Neural crest cell (in vitro differentiated cells): ENCODE results near the gene DNAH1. TPM values are rescaled to one million over a fixed set of nuclear protein-coding genes. Genes with fewer than 3 reads are reported as not detected.

Source experiments
- DNase-seq: peaks from one replicate; pipeline ENCODE4 v3.0.0; 2021; ENCODE audit warnings: low read depth, mixed read lengths, low spot score
- H3K27ac Mint-ChIP-seq: one replicate; pipeline ENCODE4 v1.8.0; 2021; ENCODE audit warnings: mild to moderate bottlenecking, mixed read lengths; ENCODE audit not compliant: unreplicated experiment
- H3K27me3 Mint-ChIP-seq: 2 replicates; pipeline ENCODE4 v1.8.0; 2021; ENCODE audit warnings: low read depth, mild to moderate bottlenecking, mixed read lengths
- H3K36me3 Mint-ChIP-seq: 2 replicates; pipeline ENCODE4 v1.8.0; 2021; ENCODE audit warnings: low read depth, mild to moderate bottlenecking, mixed read lengths
- H3K4me1 Mint-ChIP-seq: 2 replicates; pipeline ENCODE4 v1.8.0; 2021; ENCODE audit warnings: mixed read lengths
- H3K4me3 Mint-ChIP-seq: one replicate; pipeline ENCODE4 v1.8.0; 2021; ENCODE audit warnings: mild to moderate bottlenecking, mixed read lengths
- H3K9me3 Mint-ChIP-seq: 2 replicates; pipeline ENCODE4 v1.8.0; 2021; ENCODE audit warnings: mixed read lengths
- total RNA-seq: library from RNA; stranded (reverse); gene quantifications from 2 replicates; pipeline ENCODE4 v1.2.1, GENCODE V29; 2021
- TF ChIP-seq, protein P1 (sequence below): fragments of 200-600 bp; sonication (generic); conservative IDR thresholded peaks from 2 replicates; pipeline ENCODE4 v1.5.0; 2021; ENCODE audit warnings: antibody characterized with exemption, mild to moderate bottlenecking

Gene DNAH1
- total RNA-seq, 1 donor from 2014 or later: 3.2 TPM

DNA sequence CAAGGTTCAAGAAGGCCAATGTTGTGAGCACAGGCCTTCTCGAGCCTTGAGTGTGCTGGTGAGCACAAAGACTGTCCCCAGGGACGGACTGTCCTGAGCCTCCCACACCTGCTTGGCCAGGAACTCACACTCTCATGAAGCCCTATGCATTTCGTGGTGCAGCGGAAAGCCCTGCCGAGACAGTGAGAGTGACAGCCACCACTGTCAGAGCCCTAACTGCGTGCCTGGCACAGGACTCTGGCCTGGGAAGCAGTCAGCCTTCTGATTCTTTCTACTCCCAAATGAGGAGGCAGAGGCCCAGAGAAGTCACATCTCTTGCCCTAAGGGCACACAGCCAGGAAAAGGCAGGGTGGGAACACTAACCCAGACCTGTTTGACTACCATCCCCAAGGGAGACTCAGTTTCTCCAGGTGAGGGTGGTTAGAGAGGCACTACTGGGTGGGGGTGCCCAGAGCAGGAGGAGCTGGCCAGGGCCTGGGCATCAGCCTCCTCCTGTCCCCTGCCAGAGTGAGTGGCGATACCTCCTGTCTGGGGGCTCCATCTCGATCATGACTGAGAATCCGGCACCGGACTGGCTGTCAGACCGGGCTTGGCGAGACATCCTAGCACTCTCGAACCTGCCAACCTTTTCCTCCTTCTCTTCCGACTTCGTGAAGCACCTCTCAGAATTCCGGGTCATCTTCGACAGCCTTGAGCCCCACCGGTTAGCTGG, 78.0 kb downstream of the DNAH1 start:
- no peaks in the 10 kb centered on the region for H3K4me1 Mint-ChIP-seq
- no peak overlapping the region for H3K4me3 Mint-ChIP-seq
- peak overlapping the region; percentile 21 for H3K27ac Mint-ChIP-seq
- TF ChIP-seq, protein P1, sequence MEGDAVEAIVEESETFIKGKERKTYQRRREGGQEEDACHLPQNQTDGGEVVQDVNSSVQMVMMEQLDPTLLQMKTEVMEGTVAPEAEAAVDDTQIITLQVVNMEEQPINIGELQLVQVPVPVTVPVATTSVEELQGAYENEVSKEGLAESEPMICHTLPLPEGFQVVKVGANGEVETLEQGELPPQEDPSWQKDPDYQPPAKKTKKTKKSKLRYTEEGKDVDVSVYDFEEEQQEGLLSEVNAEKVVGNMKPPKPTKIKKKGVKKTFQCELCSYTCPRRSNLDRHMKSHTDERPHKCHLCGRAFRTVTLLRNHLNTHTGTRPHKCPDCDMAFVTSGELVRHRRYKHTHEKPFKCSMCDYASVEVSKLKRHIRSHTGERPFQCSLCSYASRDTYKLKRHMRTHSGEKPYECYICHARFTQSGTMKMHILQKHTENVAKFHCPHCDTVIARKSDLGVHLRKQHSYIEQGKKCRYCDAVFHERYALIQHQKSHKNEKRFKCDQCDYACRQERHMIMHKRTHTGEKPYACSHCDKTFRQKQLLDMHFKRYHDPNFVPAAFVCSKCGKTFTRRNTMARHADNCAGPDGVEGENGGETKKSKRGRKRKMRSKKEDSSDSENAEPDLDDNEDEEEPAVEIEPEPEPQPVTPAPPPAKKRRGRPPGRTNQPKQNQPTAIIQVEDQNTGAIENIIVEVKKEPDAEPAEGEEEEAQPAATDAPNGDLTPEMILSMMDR: no peak
- DNase-seq: no peak
- no peaks in the 10 kb centered on the region for H3K9me3 Mint-ChIP-seq
- H3K36me3 Mint-ChIP-seq: no peaks in the 10 kb centered on the region
- H3K27me3 Mint-ChIP-seq: no peaks in the 10 kb centered on the region

DNA sequence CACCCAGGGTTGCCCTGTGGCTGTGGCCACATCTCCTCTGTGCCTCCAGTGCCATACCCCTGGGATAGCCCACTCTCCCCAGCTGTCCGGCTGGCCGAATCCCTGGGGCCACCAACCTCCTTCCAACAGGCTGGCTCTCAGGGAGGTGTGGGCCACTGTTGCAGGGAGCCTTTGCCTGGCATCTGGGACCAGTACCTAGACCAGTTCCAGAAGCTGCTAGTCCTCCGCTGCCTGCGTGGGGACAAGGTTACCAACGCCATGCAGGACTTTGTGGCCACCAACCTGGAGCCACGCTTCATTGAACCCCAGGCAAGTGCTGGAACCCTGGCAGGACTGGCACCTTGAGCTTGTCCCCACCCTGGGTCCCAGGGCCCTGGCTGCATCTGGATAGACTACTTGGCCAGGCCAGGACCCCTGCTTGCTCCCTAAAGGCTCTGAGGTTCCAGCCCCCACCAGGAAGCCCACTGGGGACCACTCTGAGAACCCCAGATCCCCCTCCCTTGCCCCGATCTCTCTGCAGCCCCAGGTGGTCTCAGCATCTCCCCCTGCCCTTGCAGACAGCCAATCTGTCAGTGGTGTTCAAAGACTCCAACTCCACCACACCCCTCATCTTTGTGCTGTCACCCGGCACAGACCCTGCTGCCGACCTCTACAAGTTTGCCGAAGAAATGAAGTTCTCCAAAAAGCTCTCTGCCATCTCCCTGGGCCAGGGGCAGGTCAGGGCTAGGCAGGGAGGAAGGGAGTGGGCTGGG, 78.8 kb downstream of the DNAH1 start:
- Mint-ChIP-seq H3K27me3 (no peaks in the 10 kb centered on the region), H3K4me1 (no peaks in the 10 kb centered on the region), H3K4me3 (no peak overlapping the region), H3K27ac (no peak overlapping the region), H3K36me3 (no peaks in the 10 kb centered on the region), H3K9me3 (no peaks in the 10 kb centered on the region)
- TF ChIP-seq, protein P1: no peak
- DNase-seq: no peak

DNA sequence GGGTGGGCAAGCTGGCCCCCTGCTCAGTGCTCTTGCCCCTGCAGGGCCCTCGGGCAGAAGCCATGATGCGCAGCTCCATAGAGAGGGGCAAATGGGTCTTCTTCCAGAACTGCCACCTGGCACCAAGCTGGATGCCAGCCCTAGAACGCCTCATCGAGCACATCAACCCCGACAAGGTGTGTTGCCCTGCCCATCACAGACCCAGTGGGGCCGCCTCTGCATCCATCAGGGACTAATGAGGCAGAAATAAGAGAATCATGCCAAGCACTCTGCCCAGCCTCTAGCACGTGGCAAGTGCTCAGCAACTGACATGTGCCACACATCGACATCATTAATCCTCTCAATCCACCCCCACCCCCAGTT, 79.4 kb downstream of the DNAH1 start:
- no peak for DNase-seq
- TF ChIP-seq, protein P1: no peak
- no peaks in the 10 kb centered on the region for H3K27me3 Mint-ChIP-seq
- H3K9me3 Mint-ChIP-seq: no peaks in the 10 kb centered on the region
- no peak overlapping the region for H3K4me3 Mint-ChIP-seq
- no peak overlapping the region for H3K27ac Mint-ChIP-seq
- H3K36me3 Mint-ChIP-seq: no peaks in the 10 kb centered on the region
- no peaks in the 10 kb centered on the region for H3K4me1 Mint-ChIP-seq

DNA sequence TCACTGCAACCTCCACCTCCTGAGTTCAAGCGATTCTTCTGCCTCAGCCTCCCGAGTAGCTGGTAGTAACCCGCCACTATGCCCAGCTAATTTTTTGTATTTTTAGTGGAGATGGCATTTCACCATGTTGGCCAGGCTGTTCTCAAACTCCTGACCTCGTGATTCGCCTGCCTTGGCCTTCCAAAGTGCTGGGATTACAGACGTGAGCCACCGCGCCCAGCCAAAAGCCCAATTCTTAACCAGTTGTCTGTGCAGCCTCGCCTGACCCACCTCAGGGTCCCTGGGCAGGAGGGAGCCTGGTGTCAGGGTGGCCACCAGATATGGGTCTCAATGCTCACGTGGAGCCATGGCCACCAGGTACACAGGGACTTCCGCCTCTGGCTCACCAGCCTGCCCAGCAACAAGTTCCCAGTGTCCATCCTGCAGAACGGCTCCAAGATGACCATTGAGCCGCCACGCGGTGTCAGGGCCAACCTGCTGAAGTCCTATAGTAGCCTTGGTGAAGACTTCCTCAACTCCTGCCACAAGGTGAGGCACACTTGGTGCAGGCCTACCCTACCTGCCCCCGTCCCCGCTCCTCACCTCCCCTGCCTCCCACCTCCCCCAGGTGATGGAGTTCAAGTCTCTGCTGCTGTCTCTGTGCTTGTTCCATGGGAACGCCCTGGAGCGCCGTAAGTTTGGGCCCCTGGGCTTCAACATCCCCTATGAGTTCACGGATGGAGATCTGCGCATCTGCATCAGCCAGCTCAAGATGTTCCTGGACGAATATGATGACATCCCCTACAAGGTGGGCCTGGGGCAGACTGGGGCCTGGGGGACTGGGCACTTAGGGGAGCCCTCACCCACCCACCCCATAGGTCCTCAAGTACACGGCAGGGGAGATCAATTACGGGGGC, 80.1 kb downstream of the DNAH1 start:
- H3K9me3 Mint-ChIP-seq: no peaks in the 10 kb centered on the region
- TF ChIP-seq, protein P1: no peak
- H3K36me3 Mint-ChIP-seq: peaks cover 3% of the 10 kb centered on the region
- H3K27me3 Mint-ChIP-seq: no peaks in the 10 kb centered on the region
- no peaks in the 10 kb centered on the region for H3K4me1 Mint-ChIP-seq
- no peak overlapping the region for H3K27ac Mint-ChIP-seq
- H3K4me3 Mint-ChIP-seq: no peak overlapping the region
- DNase-seq: no peak

DNA sequence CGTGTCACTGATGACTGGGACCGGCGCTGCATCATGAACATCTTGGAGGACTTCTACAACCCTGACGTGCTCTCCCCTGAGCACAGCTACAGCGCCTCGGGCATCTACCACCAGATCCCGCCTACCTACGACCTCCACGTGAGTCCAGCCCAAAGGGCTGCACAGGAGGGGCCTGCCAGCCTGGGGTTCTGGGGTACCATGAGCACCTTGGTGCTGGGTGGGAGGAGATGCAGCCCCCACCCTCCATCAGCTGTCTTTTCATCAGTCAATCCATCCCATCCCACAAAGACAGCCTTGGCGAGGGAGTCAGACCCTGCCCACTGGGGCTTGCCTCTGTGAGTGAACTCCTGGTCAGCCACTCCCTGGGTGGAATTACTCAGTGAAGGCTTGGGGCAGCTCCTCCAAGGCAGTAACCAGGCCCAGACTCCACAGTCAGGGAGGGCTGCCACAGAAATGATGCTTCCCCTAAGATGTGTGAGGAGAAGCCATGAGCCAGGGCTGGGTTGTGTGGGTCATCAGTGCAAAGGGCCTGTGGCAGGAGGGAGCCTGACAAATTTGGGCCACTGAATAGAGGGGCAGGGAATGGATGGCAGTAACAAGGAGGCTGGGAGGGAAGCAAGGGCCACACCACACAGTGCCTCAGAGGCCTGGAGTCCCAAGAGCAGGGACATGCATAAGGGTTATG, 80.9 kb downstream of the DNAH1 start:
- Mint-ChIP-seq H3K36me3 (peaks cover 3% of the 10 kb centered on the region), H3K9me3 (no peaks in the 10 kb centered on the region), H3K4me1 (no peaks in the 10 kb centered on the region), H3K4me3 (no peak overlapping the region), H3K27ac (no peak overlapping the region), H3K27me3 (no peaks in the 10 kb centered on the region)
- no peak for DNase-seq
- TF ChIP-seq, protein P1: no peak
